Ovary (tissue), 3 donors: Measurements from ENCODE around the gene FANCG.

ENCODE experiments used
- CTCF ChIP-seq, 3 donors: fragments of 450-650 bp in 2 of 3; fragments of 200-600 bp in 1 of 3; IDR thresholded peaks; one replicate each; pipeline versions ENCODE4 v1.5.1 to v1.8.0; 2016 to 2022; ENCODE audit warnings: antibody characterized with exemption in 3 of 3, mild to moderate bottlenecking in 1 of 3
- POLR2A ChIP-seq: fragments of 450-650 bp; IDR thresholded peaks from one replicate; pipeline ENCODE4 v1.6.1; 2017; ENCODE audit warnings: antibody characterized with exemption, mild to moderate bottlenecking, moderate library complexity
- donor health status: DM: no; HTN: no; CAD: no.

- TF ChIP-seq CTCF (IDR thresholded peaks at IDR 0.05), result no peak
- no peak for TF ChIP-seq POLR2A
Measured at GRCh38 chr9:35075358-35075757, 4.4 kb downstream of the FANCG start.
